Vagina (tissue), 2 donors: ENCODE measurements around the gene DACH1. TPM values are rescaled to one million over a fixed set of nuclear protein-coding genes. Genes with fewer than 3 reads are reported as not detected.

Experiments used
- DNase-seq, 2 donors: peaks; one replicate each; pipeline ENCODE4 v3.0.0-alpha.2; 2017; ENCODE audit errors: extremely low spot score in 2 of 2
- H3K27ac ChIP-seq: fragments of 200-600 bp; sonication (generic); one replicate; pipeline ENCODE4 v1.5.1; 2019
- H3K27me3 ChIP-seq: fragments of 200-600 bp; sonication (generic); one replicate; pipeline ENCODE4 v1.5.1; 2019
- H3K36me3 ChIP-seq, 2 donors: fragments of 200-600 bp; sonication (generic); one replicate each; pipeline ENCODE4 v1.5.1; 2017 to 2019
- H3K4me1 ChIP-seq: fragments of 200-600 bp; sonication (generic); one replicate; pipeline ENCODE4 v1.5.1; 2019
- H3K4me3 ChIP-seq, 2 donors: fragments of 200-600 bp; sonication (generic); 1 replicate in 1 of 2; 2 replicates in 1 of 2; pipeline ENCODE4 v1.5.1; 2016 to 2019
- H3K9me3 ChIP-seq: fragments of 200-600 bp; sonication (generic); one replicate; pipeline ENCODE4 v1.5.1; 2019
- CTCF ChIP-seq, 3 experiments: fragments of 450-650 bp in 2 of 3; fragments of 200-600 bp in 1 of 3; sonication (generic) in 1 of 3; IDR thresholded peaks; one replicate each; pipeline ENCODE4 v1.5.1; 2017 to 2019; ENCODE audit warnings: antibody characterized with exemption in 3 of 3, mild to moderate bottlenecking in 2 of 3, moderate library complexity in 2 of 3
- POLR2A ChIP-seq, 2 donors: fragments of 450-650 bp; IDR thresholded peaks; one replicate each; pipeline ENCODE4 v1.6.1; 2017; ENCODE audit warnings: antibody characterized with exemption in 2 of 2, mild to moderate bottlenecking in 2 of 2, moderate library complexity in 2 of 2
- POLR2AphosphoS5 ChIP-seq, 2 donors: sonication (generic); formaldehyde crosslinking; IDR thresholded peaks; one replicate each; pipeline ENCODE4 v1.9.0; 2017; ENCODE audit warnings: antibody characterized with exemption in 2 of 2, mild to moderate bottlenecking in 2 of 2, low read depth in 1 of 2; ENCODE audit not compliant: insufficient read depth in 1 of 2
- intact Hi-C: fragments of 100-400 bp; cut with DNase I; formaldehyde crosslinking; loops from one replicate; pipeline ENCODE4 v1.15.1; 2023
- total RNA-seq: library from RNA; depleted of rRNA; stranded (reverse); fragments of >200 nt; gene quantifications from one replicate; pipeline ENCODE4 v1.2.3, GENCODE V29; 2016

DACH1 gene
- total RNA-seq, 1 donor from 2014 or later, result 7.9 TPM

GRCh38 chr13:71412231-71412630 lies 454.8 kb downstream of the DACH1 start:
- H3K4me3 ChIP-seq, result no peak overlapping the region
- H3K36me3 ChIP-seq, result no peaks in the 10 kb centered on the region
- no peak for DNase-seq
- intact Hi-C loops, result no loop called here
- H3K9me3 ChIP-seq, result no peaks in the 10 kb centered on the region
- no peaks in the 10 kb centered on the region for H3K27me3 ChIP-seq
- no peaks in the 10 kb centered on the region for H3K4me1 ChIP-seq
- H3K27ac ChIP-seq, result no peak overlapping the region
- no peak for TF ChIP-seq POLR2AphosphoS5 (IDR thresholded peaks at IDR 0.05; ENCODE audit: insufficient read depth in 1 of 2, low read depth in 1 of 2)
- TF ChIP-seq POLR2A (IDR thresholded peaks at IDR 0.05), result no peak
- no peak for TF ChIP-seq CTCF (IDR thresholded peaks at IDR 0.05)

- H3K27me3 ChIP-seq, result no peaks in the 10 kb centered on the region
- H3K36me3 ChIP-seq, result no peaks in the 10 kb centered on the region
- no peaks in the 10 kb centered on the region for H3K4me1 ChIP-seq
- H3K4me3 ChIP-seq, result no peak overlapping the region
- no peak for TF ChIP-seq POLR2AphosphoS5 (IDR thresholded peaks at IDR 0.05; ENCODE audit: insufficient read depth in 1 of 2, low read depth in 1 of 2)
- TF ChIP-seq CTCF (IDR thresholded peaks at IDR 0.05), result no peak
- no peak for TF ChIP-seq POLR2A (IDR thresholded peaks at IDR 0.05)
- H3K9me3 ChIP-seq, result no peaks in the 10 kb centered on the region
- DNase-seq, result no peak
- intact Hi-C loops, result no loop called here
- no peak overlapping the region for H3K27ac ChIP-seq
Observed at GRCh38 chr13:71408416-71408815, 458.6 kb downstream of the DACH1 start.

- H3K4me1 ChIP-seq, result no peaks in the 10 kb centered on the region
- no peaks in the 10 kb centered on the region for H3K9me3 ChIP-seq
- DNase-seq, result no peak
- H3K27ac ChIP-seq, result no peak overlapping the region
- intact Hi-C loops, result no loop called here
- H3K27me3 ChIP-seq, result no peaks in the 10 kb centered on the region
- H3K36me3 ChIP-seq, result no peaks in the 10 kb centered on the region
- H3K4me3 ChIP-seq, result no peak overlapping the region
- TF ChIP-seq POLR2AphosphoS5 (IDR thresholded peaks at IDR 0.05; ENCODE audit: insufficient read depth in 1 of 2, low read depth in 1 of 2) (no peak), CTCF (IDR thresholded peaks at IDR 0.05) (no peak), POLR2A (IDR thresholded peaks at IDR 0.05) (no peak)
Observed at GRCh38 chr13:71399631-71400215, 467.3 kb downstream of the DACH1 start.

GRCh38 chr13:71396149-71396548 lies 470.9 kb downstream of the DACH1 start:
- Histone ChIP-seq H3K9me3 (no peaks in the 10 kb centered on the region), H3K4me1 (no peaks in the 10 kb centered on the region), H3K27ac (no peak overlapping the region), H3K4me3 (no peak overlapping the region), H3K36me3 (no peaks in the 10 kb centered on the region), H3K27me3 (no peaks in the 10 kb centered on the region)
- TF ChIP-seq POLR2AphosphoS5 (IDR thresholded peaks at IDR 0.05; ENCODE audit: insufficient read depth in 1 of 2, low read depth in 1 of 2), result no peak
- TF ChIP-seq CTCF (IDR thresholded peaks at IDR 0.05), result no peak
- TF ChIP-seq POLR2A (IDR thresholded peaks at IDR 0.05), result no peak
- intact Hi-C loops, result no loop called here
- no peak for DNase-seq

GRCh38 chr13:71395053-71395452 lies 472.0 kb downstream of the DACH1 start:
- Histone ChIP-seq H3K9me3 (no peaks in the 10 kb centered on the region), H3K27ac (no peak overlapping the region), H3K36me3 (no peaks in the 10 kb centered on the region), H3K4me3 (no peak overlapping the region), H3K27me3 (no peaks in the 10 kb centered on the region), H3K4me1 (no peaks in the 10 kb centered on the region)
- DNase-seq, result no peak
- no peak for TF ChIP-seq POLR2A (IDR thresholded peaks at IDR 0.05)
- intact Hi-C loops, result no loop called here
